Spleen (tissue), 7 donors: ENCODE measurements around the gene PDZD2.

Experiments
- POLR2AphosphoS5 ChIP-seq, 3 donors: sonication (generic); formaldehyde crosslinking; IDR thresholded peaks; one replicate each; pipeline ENCODE4 v1.5.1; 2017; ENCODE audit warnings: antibody characterized with exemption in 3 of 3
- TF ChIP-seq, protein P1 (sequence below), 11 experiments: fragments of 200-600 bp in 7 of 11; fragments of 450-650 bp in 4 of 11; sonication (generic) in 4 of 11; IDR thresholded peaks in 8 of 11; conservative IDR thresholded peaks in 3 of 11; 1 replicate in 7 of 11; 2 replicates in 4 of 11; pipeline versions ENCODE4 v1.4.0 to v1.8.0; 2016 to 2021; ENCODE audit warnings: antibody characterized with exemption in 11 of 11, inconsistent platforms in 4 of 11, mild to moderate bottlenecking in 1 of 11
- donor health status: DM: no; HTN: no; CAD: no; lungs with moderate emphysema.
- donor health status: DM: no; HTN: no; CAD: no.
- donor health status: DM: no; HTN: no; CAD: no.

DNA sequence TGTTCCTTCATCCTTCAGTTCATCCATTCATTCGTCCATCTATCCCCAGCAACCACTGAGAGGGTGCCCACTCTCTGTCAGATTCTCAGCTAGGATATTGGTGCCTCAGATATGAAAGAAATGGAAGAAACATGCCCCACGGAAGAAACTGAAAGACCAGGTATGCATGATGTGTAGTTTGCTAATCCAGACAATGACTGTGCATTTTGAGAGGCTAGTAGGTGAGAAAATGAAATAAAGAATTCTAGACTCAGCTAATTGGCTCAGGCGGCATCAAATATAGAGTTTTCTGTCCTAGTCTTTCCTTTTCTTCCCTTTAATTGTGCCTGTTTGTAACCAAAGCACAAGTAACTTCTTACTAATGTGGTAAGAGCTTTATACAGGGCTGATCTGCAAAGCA is 104.7 kb downstream of the PDZD2 start:
- TF ChIP-seq, protein P1, sequence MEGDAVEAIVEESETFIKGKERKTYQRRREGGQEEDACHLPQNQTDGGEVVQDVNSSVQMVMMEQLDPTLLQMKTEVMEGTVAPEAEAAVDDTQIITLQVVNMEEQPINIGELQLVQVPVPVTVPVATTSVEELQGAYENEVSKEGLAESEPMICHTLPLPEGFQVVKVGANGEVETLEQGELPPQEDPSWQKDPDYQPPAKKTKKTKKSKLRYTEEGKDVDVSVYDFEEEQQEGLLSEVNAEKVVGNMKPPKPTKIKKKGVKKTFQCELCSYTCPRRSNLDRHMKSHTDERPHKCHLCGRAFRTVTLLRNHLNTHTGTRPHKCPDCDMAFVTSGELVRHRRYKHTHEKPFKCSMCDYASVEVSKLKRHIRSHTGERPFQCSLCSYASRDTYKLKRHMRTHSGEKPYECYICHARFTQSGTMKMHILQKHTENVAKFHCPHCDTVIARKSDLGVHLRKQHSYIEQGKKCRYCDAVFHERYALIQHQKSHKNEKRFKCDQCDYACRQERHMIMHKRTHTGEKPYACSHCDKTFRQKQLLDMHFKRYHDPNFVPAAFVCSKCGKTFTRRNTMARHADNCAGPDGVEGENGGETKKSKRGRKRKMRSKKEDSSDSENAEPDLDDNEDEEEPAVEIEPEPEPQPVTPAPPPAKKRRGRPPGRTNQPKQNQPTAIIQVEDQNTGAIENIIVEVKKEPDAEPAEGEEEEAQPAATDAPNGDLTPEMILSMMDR (IDR thresholded peaks at IDR 0.05 in 8 of 11, conservative IDR thresholded peaks at IDR 0.05 in 3 of 11), result no peak
- TF ChIP-seq POLR2AphosphoS5 (IDR thresholded peaks at IDR 0.05), result no peak
